Measurements from ENCODE around the gene SLC1A2. TPM values are rescaled to one million over a fixed set of nuclear protein-coding genes. Genes with fewer than 3 reads are reported as not detected.

SLC1A2 gene
- total and polyA plus RNA-seq, 3 donors from 2014 or later, result 0.74 to 7.5 (median 1.1) TPM

GRCh38 chr11:35292279-35292678 lies 127.1 kb downstream of the SLC1A2 start:
- intact Hi-C loops (cut with DNase I; ENCODE audit: low total_unique reads), result no loop called here
- WGBS, 2 donors, result 73 to 75% methylated on average over 5 of the region's 5 CpGs
- Histone ChIP-seq H3K27ac (no peak overlapping the region), H3K4me3 (no peak overlapping the region), H3K4me1 (no peaks in the 10 kb centered on the region), H3K9me3 (no peaks in the 10 kb centered on the region), H3K36me3 (ENCODE audit: low read depth, missing control alignments) (no peaks in the 10 kb centered on the region), H3K27me3 (no peaks in the 10 kb centered on the region)
- no peak for DNase-seq
- TF ChIP-seq POLR2A (IDR thresholded peaks at IDR 0.05) (no peak), CTCF (IDR thresholded peaks at IDR 0.05) (no peak)

- no peak overlapping the region for H3K27ac ChIP-seq
- intact Hi-C loops (cut with DNase I; ENCODE audit: low total_unique reads), result no loop called here
- TF ChIP-seq POLR2A (IDR thresholded peaks at IDR 0.05) (no peak), CTCF (IDR thresholded peaks at IDR 0.05) (no peak)
- no peak for DNase-seq
- 92 to 96% methylated on average over 3 of the region's 3 CpGs for WGBS, 2 donors
- H3K9me3 ChIP-seq, result no peaks in the 10 kb centered on the region
- no peaks in the 10 kb centered on the region for H3K27me3 ChIP-seq
- no peak overlapping the region for H3K4me3 ChIP-seq
- H3K36me3 ChIP-seq (ENCODE audit: low read depth, missing control alignments), result no peaks in the 10 kb centered on the region
- no peaks in the 10 kb centered on the region for H3K4me1 ChIP-seq
These were observed 128.5 kb downstream of the SLC1A2 start for GRCh38 chr11:35290876-35291275.

GRCh38 chr11:35289821-35290220 lies 129.5 kb downstream of the SLC1A2 start:
- intact Hi-C loops (cut with DNase I; ENCODE audit: low total_unique reads), result no loop called here
- TF ChIP-seq POLR2A (IDR thresholded peaks at IDR 0.05) (no peak), CTCF (IDR thresholded peaks at IDR 0.05) (no peak)
- Histone ChIP-seq H3K4me3 (no peak overlapping the region), H3K4me1 (no peaks in the 10 kb centered on the region), H3K27ac (no peak overlapping the region), H3K27me3 (no peaks in the 10 kb centered on the region), H3K36me3 (ENCODE audit: low read depth, missing control alignments) (no peaks in the 10 kb centered on the region), H3K9me3 (no peaks in the 10 kb centered on the region)
- no peak for DNase-seq
- WGBS, 2 donors, result 80% methylated on average over 2 of the region's 2 CpGs

GRCh38 chr11:35288817-35289541 lies 130.4 kb downstream of the SLC1A2 start:
- DNase-seq, result no peak
- no peaks in the 10 kb centered on the region for H3K4me1 ChIP-seq
- 81 to 82% methylated on average over 5 of the region's 5 CpGs for WGBS, 2 donors
- H3K4me3 ChIP-seq, result no peak overlapping the region
- intact Hi-C loops (cut with DNase I; ENCODE audit: low total_unique reads), result no loop called here
- no peaks in the 10 kb centered on the region for H3K36me3 ChIP-seq (ENCODE audit: low read depth, missing control alignments)
- no peak overlapping the region for H3K27ac ChIP-seq
- TF ChIP-seq CTCF (IDR thresholded peaks at IDR 0.05) (no peak), POLR2A (IDR thresholded peaks at IDR 0.05) (no peak)
- H3K9me3 ChIP-seq, result no peaks in the 10 kb centered on the region
- no peaks in the 10 kb centered on the region for H3K27me3 ChIP-seq

GRCh38 chr11:35288309-35288708 lies 131.0 kb downstream of the SLC1A2 start:
- H3K36me3 ChIP-seq (ENCODE audit: low read depth, missing control alignments), result no peaks in the 10 kb centered on the region
- WGBS, 2 donors, result 86 to 93% methylated on average over 3 of the region's 3 CpGs
- H3K9me3 ChIP-seq, result no peaks in the 10 kb centered on the region
- H3K27me3 ChIP-seq, result no peaks in the 10 kb centered on the region
- H3K4me1 ChIP-seq, result no peaks in the 10 kb centered on the region
- no peak for DNase-seq
- TF ChIP-seq POLR2A (IDR thresholded peaks at IDR 0.05) (no peak), CTCF (IDR thresholded peaks at IDR 0.05) (no peak)
- no peak overlapping the region for H3K27ac ChIP-seq
- intact Hi-C loops (cut with DNase I; ENCODE audit: low total_unique reads), result no loop called here
- H3K4me3 ChIP-seq, result no peak overlapping the region
